Caco-2 (cell line): ENCODE measurements around the gene CXCL12. TPM values are rescaled to one million over a fixed set of nuclear protein-coding genes. Genes with fewer than 3 reads are reported as not detected.

Experiments used
- BruUV-seq: library from RNA; stranded (reverse); fragments of 400-500 nt; replicated peaks from 2 replicates; lab custom pipeline; 2021; lab: Mats Ljungman, UMichigan
- CTCF ChIA-PET: fragments of 300-600 bp; sonication (Branson Sonifier 250); formaldehyde crosslinking; loops from one replicate; lab custom pipeline; 2022; ENCODE audit warnings: antibody characterized with exemption; lab: Charles Lee
- POLR2A ChIA-PET: fragments of 300-600 bp; sonication (Branson Sonifier 250); formaldehyde crosslinking; loops from one replicate; lab custom pipeline; 2022; ENCODE audit warnings: antibody characterized with exemption; lab: Charles Lee
- DNase-seq, 2 experiments: peaks; one replicate each; pipeline versions ENCODE4 v3.0.0 to v3.0.0-alpha.2; 2020 to 2022
- H3K27me3 ChIP-seq: replicated peaks from 2 replicates; pipeline ENCODE4 v1.6.0; 2011; ENCODE audit warnings: low read length; ENCODE audit not compliant: control insufficient read depth, insufficient read depth
- H3K36me3 ChIP-seq: 2 replicates; pipeline ENCODE4 v1.5.1; 2011; ENCODE audit warnings: low read length; ENCODE audit not compliant: control insufficient read depth, insufficient read depth
- H3K4me1 ChIP-seq: fragments of 250-450 bp; sonication (Bioruptor Pico); 2 replicates; pipeline ENCODE4 v1.5.1; 2020; ENCODE audit warnings: mild to moderate bottlenecking
- H3K4me3 ChIP-seq: 2 replicates; pipeline ENCODE4 v1.5.1; 2011; ENCODE audit warnings: low read depth, mild to moderate bottlenecking, control low read depth, low read length
- H3K9me3 ChIP-seq: fragments of 250-450 bp; sonication (Bioruptor Pico); 2 replicates; pipeline ENCODE4 v1.5.1; 2020; ENCODE audit warnings: mild to moderate bottlenecking, moderate library complexity
- H3K27ac Mint-ChIP-seq: one replicate; pipeline ENCODE4 v1.8.0; 2022; ENCODE audit warnings: mixed read lengths; ENCODE audit not compliant: unreplicated experiment
- H3K27me3 Mint-ChIP-seq: one replicate; pipeline ENCODE4 v1.8.0; 2022; ENCODE audit warnings: mixed read lengths; ENCODE audit not compliant: insufficient read depth, unreplicated experiment
- H3K36me3 Mint-ChIP-seq: one replicate; pipeline ENCODE4 v1.8.0; 2022; ENCODE audit warnings: mild to moderate bottlenecking, mixed read lengths; ENCODE audit not compliant: insufficient read depth, unreplicated experiment
- H3K4me1 Mint-ChIP-seq: one replicate; pipeline ENCODE4 v1.8.0; 2022; ENCODE audit warnings: low read depth, mixed read lengths; ENCODE audit not compliant: unreplicated experiment
- H3K4me3 Mint-ChIP-seq: one replicate; pipeline ENCODE4 v1.8.0; 2022; ENCODE audit warnings: mild to moderate bottlenecking, moderate library complexity, mixed read lengths; ENCODE audit not compliant: unreplicated experiment
- H3K9me3 Mint-ChIP-seq: one replicate; pipeline ENCODE4 v1.8.0; 2022; ENCODE audit warnings: mixed read lengths; ENCODE audit not compliant: unreplicated experiment
- intact Hi-C: fragments of 100-400 bp; cut with micrococcal nuclease; formaldehyde crosslinking; loops from one replicate; pipeline ENCODE4 v1.10.0; 2022; ENCODE audit not compliant: unreplicated experiment
- total RNA-seq: library from RNA; stranded (reverse); gene quantifications from 2 replicates; pipeline ENCODE4 v1.2.3, GENCODE V29; 2022
- TF ChIP-seq, protein P1 (sequence below), 2 experiments: fragments of 200-600 bp in 1 of 2; IDR thresholded peaks; 1 replicate in 1 of 2; 2 replicates in 1 of 2; pipeline versions ENCODE4 v1.5.1 to v1.8.0; 2011 to 2022; ENCODE audit warnings: antibody characterized with exemption in 1 of 2, control low read depth in 1 of 2, inconsistent platforms in 1 of 2, low read depth in 1 of 2, low read length in 1 of 2, mild to moderate bottlenecking in 1 of 2, moderate library complexity in 1 of 2; ENCODE audit not compliant: insufficient read depth in 1 of 2, severe bottlenecking in 1 of 2, unreplicated experiment in 1 of 2

CXCL12 gene
- total RNA-seq, 1 experiment from 2014 or later, result 0.27 TPM

DNA sequence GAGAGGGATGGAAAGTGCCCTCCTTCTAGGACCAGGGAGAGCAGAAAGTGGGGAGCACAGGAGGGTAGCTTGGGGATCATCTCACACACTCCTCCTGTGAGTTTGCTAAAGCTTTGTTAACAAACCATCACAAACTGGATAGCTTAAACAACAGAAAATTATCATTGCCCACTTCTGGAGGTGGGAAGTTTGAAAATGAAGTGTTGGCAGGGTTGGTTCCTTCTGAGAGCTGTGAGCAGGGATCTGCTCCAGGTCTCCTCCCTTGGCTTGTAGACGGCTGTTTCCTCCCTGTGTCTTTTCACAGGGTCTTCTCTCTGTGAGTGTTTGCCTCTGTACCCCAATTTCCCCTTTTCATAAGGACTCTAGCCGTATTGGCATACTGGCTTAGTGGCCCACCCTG lies 32.0 kb upstream of the CXCL12 start:
- no peaks in the 10 kb centered on the region for H3K4me1 Mint-ChIP-seq
- Histone ChIP-seq H3K9me3 (no peaks in the 10 kb centered on the region), H3K4me1 (no peaks in the 10 kb centered on the region), H3K27me3 (no peaks in the 10 kb centered on the region), H3K36me3 (no peaks in the 10 kb centered on the region), H3K4me3 (no peak overlapping the region)
- ChIA-PET POLR2A (no interaction called here), CTCF (no interaction called here)
- no peak overlapping the region for H3K27ac Mint-ChIP-seq
- no TSS peak for BruUV-seq
- DNase-seq, result no peak
- peaks cover 5% of the 10 kb centered on the region for H3K27me3 Mint-ChIP-seq
- intact Hi-C loops, result no loop called here
- no peaks in the 10 kb centered on the region for H3K36me3 Mint-ChIP-seq
- H3K9me3 Mint-ChIP-seq, result no peaks in the 10 kb centered on the region
- no peak overlapping the region for H3K4me3 Mint-ChIP-seq
- TF ChIP-seq, protein P1, sequence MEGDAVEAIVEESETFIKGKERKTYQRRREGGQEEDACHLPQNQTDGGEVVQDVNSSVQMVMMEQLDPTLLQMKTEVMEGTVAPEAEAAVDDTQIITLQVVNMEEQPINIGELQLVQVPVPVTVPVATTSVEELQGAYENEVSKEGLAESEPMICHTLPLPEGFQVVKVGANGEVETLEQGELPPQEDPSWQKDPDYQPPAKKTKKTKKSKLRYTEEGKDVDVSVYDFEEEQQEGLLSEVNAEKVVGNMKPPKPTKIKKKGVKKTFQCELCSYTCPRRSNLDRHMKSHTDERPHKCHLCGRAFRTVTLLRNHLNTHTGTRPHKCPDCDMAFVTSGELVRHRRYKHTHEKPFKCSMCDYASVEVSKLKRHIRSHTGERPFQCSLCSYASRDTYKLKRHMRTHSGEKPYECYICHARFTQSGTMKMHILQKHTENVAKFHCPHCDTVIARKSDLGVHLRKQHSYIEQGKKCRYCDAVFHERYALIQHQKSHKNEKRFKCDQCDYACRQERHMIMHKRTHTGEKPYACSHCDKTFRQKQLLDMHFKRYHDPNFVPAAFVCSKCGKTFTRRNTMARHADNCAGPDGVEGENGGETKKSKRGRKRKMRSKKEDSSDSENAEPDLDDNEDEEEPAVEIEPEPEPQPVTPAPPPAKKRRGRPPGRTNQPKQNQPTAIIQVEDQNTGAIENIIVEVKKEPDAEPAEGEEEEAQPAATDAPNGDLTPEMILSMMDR (IDR thresholded peaks at IDR 0.05; ENCODE audit: insufficient read depth in 1 of 2, low read depth in 1 of 2, low read length in 1 of 2, severe bottlenecking in 1 of 2, unreplicated experiment in 1 of 2), result no peak

DNA sequence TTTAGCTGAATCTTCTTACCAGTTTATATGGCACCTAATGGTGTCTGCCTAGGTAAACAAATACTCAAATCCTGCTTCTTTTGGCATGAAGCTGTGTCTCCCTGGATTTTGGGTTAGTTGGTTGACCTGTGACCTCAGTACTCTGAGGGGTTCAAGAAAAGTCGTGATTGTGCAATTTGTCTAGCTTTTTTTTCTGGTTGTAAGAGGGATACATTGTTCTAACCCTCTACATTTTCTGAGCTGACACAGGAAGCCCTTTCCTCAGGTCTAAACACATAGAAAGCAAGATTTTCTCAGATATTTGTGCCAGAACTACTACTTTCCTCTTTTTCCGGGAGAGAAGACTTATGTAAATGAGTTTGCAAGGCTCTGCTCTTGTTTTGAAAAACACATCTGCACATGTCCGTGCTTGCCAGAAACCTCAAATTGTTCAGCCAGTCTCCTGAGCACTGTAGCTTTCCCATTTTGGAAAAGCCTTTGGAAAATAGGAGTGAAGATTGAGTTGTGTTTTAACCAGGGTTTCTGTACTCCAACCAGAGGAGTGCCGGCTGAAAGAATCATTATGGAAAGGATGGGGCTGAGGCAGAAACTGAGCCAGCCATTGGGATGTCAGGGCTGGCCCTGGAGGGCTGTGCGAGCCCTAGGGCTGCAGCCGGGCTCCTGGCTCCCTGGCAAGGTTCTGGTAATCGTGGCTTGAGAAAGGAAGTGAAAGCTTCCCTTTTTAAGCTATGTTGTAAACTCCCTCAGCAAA lies 31.3 kb upstream of the CXCL12 start:
- Mint-ChIP-seq H3K36me3 (no peaks in the 10 kb centered on the region), H3K27ac (no peak overlapping the region), H3K27me3 (peaks cover 5% of the 10 kb centered on the region), H3K9me3 (no peaks in the 10 kb centered on the region), H3K4me3 (no peak overlapping the region), H3K4me1 (no peaks in the 10 kb centered on the region)
- Histone ChIP-seq H3K27me3 (no peaks in the 10 kb centered on the region), H3K36me3 (no peaks in the 10 kb centered on the region), H3K4me1 (no peaks in the 10 kb centered on the region), H3K4me3 (no peak overlapping the region), H3K9me3 (no peaks in the 10 kb centered on the region)
- no peak for DNase-seq
- TF ChIP-seq, protein P1 (IDR thresholded peaks at IDR 0.05; ENCODE audit: insufficient read depth in 1 of 2, low read depth in 1 of 2, low read length in 1 of 2, severe bottlenecking in 1 of 2, unreplicated experiment in 1 of 2), result no peak
- no TSS peak for BruUV-seq
- ChIA-PET POLR2A (no interaction called here), CTCF (no interaction called here)
- intact Hi-C loops, result no loop called here

DNA sequence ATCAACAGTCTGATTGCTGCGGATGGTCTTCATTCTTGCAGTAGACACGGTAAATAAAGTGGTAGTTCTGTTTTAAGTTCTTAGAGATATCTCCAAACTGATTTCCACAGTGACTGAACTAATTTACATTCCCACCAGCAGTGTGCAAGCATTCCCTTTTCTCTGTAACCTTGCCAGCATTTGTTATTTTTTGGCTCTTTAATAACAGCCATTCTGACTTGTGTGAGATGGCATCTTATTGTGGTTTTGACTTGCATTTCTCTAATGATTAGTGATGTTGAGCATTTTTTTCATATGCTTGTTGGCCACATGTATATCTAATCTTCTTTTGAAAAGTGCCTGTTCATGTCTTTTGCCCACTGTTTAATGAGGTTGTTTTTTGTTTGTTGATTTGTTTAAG lies 30.2 kb upstream of the CXCL12 start:
- no peaks in the 10 kb centered on the region for H3K36me3 ChIP-seq
- Mint-ChIP-seq H3K4me1 (no peaks in the 10 kb centered on the region), H3K27me3 (peaks cover 8% of the 10 kb centered on the region), H3K9me3 (no peaks in the 10 kb centered on the region), H3K4me3 (no peak overlapping the region), H3K36me3 (no peaks in the 10 kb centered on the region), H3K27ac (no peak overlapping the region)
- H3K4me1 ChIP-seq, result no peaks in the 10 kb centered on the region
- DNase-seq, result no peak
- ChIA-PET POLR2A (no interaction called here), CTCF (no interaction called here)
- BruUV-seq, result no TSS peak
- TF ChIP-seq, protein P1 (IDR thresholded peaks at IDR 0.05; ENCODE audit: insufficient read depth in 1 of 2, low read depth in 1 of 2, low read length in 1 of 2, severe bottlenecking in 1 of 2, unreplicated experiment in 1 of 2), result no peak
- H3K9me3 ChIP-seq, result no peaks in the 10 kb centered on the region
- no peaks in the 10 kb centered on the region for H3K27me3 ChIP-seq
- H3K4me3 ChIP-seq, result no peak overlapping the region
- intact Hi-C loops, result no loop called here
